Fibroblast of peridontal ligament (primary cell): ENCODE measurements around the gene IRAK2.
"Not testable (repeated sequence)": the region's sequence is repeated elsewhere in the genome, so short reads cannot be mapped to it uniquely, and the experiment has no call there.

Experiments used
- DNase-seq: peaks from one replicate; pipeline ENCODE4 v3.0.0-alpha.2; 2010; ENCODE audit errors: extremely low read depth

Gene IRAK2

GRCh38 chr3:10164546-10165393 lies at the start of gene IRAK2:
IRAK2 (plus strand) TSS chr3:10164919; CDS start chr3:10164955, 36 bp downstream.
- peak; percentile 42 for DNase-seq

- DNase-seq = peak; percentile 96
Measured at GRCh38 chr3:10115326-10116137, 49.2 kb upstream of the IRAK2 start, which contains the start of gene BRK1. BRK1 (plus strand) TSS chr3:10115675; CDS start chr3:10115702, 27 bp downstream.

GRCh38 chr3:10116138-10116460 lies 48.6 kb upstream of the IRAK2 start:
- DNase-seq = peak; percentile 49

- no peak for DNase-seq
Measured at GRCh38 chr3:10116928-10117327, 47.8 kb upstream of the IRAK2 start.

- no peak for DNase-seq
Measured at GRCh38 chr3:10119376-10119775, 45.3 kb upstream of the IRAK2 start.

- DNase-seq = no peak
Measured at GRCh38 chr3:10121064-10121463, 43.7 kb upstream of the IRAK2 start.

- DNase-seq = no peak
Measured at GRCh38 chr3:10122724-10123123, 42.0 kb upstream of the IRAK2 start.

GRCh38 chr3:10135872-10136271 lies 28.8 kb upstream of the IRAK2 start:
- DNase-seq = not testable (repeated sequence)

GRCh38 chr3:10136426-10137005 lies 28.2 kb upstream of the IRAK2 start:
- DNase-seq = no peak

- no peak for DNase-seq
Measured at GRCh38 chr3:10137178-10137577, 27.5 kb upstream of the IRAK2 start.

- DNase-seq = peak; percentile 4
Measured at GRCh38 chr3:10140996-10141546, 23.6 kb upstream of the IRAK2 start.

- DNase-seq = no peak
Measured at GRCh38 chr3:10142707-10143560, 21.8 kb upstream of the IRAK2 start.

GRCh38 chr3:10145685-10146084 lies 19.0 kb upstream of the IRAK2 start:
- no peak for DNase-seq

GRCh38 chr3:10149226-10149625 lies 15.5 kb upstream of the IRAK2 start:
- DNase-seq = no peak

GRCh38 chr3:10150987-10151386 lies 13.7 kb upstream of the IRAK2 start:
- no peak for DNase-seq

- no peak for DNase-seq
Measured at GRCh38 chr3:10154335-10155122, 10.2 kb upstream of the IRAK2 start.

GRCh38 chr3:10155123-10155472 lies 9.6 kb upstream of the IRAK2 start:
- DNase-seq = no peak

- DNase-seq = no peak
Measured at GRCh38 chr3:10155658-10156057, 9.1 kb upstream of the IRAK2 start.

GRCh38 chr3:10157031-10157430 lies 7.7 kb upstream of the IRAK2 start:
- no peak for DNase-seq

- DNase-seq = not testable (repeated sequence)
Measured at GRCh38 chr3:10158555-10158954, 6.2 kb upstream of the IRAK2 start.

GRCh38 chr3:10160346-10160745 lies 4.4 kb upstream of the IRAK2 start:
- peak; percentile 54 for DNase-seq
